ENCODE results near the gene CCK. TPM values are rescaled to one million over a fixed set of nuclear protein-coding genes. Genes with fewer than 3 reads are reported as not detected.
"Not testable (repeated sequence)": the region's sequence is repeated elsewhere in the genome, so short reads cannot be mapped to it uniquely, and the experiment has no call there.

The CCK gene, protein sequence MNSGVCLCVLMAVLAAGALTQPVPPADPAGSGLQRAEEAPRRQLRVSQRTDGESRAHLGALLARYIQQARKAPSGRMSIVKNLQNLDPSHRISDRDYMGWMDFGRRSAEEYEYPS
- not detected for total RNA-seq

DNA sequence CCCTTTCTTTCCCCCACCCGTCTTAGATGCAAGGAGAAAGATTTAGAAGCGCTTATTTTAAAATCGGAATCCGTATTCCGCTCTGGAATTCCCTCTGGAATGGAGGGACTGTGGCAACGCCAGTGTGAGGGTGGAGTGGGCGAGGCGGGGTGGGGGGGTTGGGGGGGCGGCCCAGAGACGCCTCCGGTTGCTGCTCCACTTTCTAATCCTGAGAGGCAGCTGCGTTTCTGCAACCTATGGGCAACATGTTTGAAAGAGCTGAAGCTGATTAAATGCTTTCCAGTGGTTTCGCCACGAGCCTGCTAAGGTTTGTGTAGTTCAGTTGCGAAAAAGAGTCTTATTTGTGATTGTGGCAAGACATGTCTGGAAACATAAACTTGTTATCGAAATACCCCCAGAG is at the start of gene CCK:
CCK (minus strand) TSS at position 101 of the 400 bp plus-strand sequence. CDS start 2,555 bp downstream, outside the sequence.
- no peaks in the 10 kb centered on the region for H3K9me3 Mint-ChIP-seq
- no peak for ATAC-seq
- DNase-seq (ENCODE audit: low spot score in 2 of 2) = no peak
- peaks cover 0 to 7% of the 10 kb centered on the region in 2 donors for H3K36me3 Mint-ChIP-seq
- H3K27ac Mint-ChIP-seq = no peak within 1 kb of the TSS

DNA sequence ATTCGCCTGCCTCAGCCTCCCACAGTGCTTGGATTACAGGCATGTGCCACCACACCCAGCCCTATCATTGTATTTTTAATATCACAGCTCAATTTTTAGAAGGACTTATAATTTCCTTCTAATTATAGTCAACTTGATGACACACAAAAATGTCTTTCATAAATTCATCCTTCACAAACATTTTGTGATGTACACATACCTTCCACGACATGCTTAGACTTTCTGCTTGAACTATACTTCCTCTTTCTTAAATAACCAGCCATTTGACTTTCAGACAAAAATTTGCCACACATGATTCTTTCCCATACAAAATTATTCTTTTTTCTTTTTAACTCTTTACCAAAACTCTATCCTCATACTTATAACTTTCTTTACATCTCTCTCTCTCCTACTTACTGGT is 48.4 kb upstream of the CCK start:
- DNase-seq (ENCODE audit: low spot score in 2 of 2) (no peak), ATAC-seq (no peak)
- Mint-ChIP-seq H3K9me3 (peaks cover 17 to 26% of the 10 kb centered on the region in 2 donors), H3K27ac (no peak overlapping the region), H3K36me3 (peaks cover 23 to 30% of the 10 kb centered on the region in 2 donors)

DNA sequence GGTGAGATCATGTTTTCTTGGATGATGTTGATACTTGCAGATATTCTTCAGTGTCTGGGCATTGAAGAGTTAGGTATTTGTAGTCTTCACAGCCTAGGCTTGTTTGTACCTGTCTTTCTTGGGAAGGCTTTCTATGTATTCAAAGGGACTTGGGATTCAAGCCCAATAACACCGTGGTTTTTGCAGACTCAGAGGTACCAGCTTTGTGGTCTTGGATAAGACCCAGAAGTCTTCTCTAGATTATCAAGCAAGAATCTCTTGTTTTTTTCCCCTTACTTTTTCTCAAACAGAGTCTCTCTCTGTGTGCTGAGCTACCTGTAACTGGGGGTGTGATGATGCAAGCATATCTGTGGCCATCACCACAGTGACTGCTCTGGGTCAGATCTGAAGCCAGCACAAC is 42.7 kb upstream of the CCK start:
- peaks cover 4 to 6% of the 10 kb centered on the region in 2 donors for H3K9me3 Mint-ChIP-seq
- peaks cover 6% of the 10 kb centered on the region in 2 donors for H3K36me3 Mint-ChIP-seq
- ATAC-seq (no peak), DNase-seq (ENCODE audit: low spot score in 2 of 2) (no peak)
- H3K27ac Mint-ChIP-seq = no peak overlapping the region

DNA sequence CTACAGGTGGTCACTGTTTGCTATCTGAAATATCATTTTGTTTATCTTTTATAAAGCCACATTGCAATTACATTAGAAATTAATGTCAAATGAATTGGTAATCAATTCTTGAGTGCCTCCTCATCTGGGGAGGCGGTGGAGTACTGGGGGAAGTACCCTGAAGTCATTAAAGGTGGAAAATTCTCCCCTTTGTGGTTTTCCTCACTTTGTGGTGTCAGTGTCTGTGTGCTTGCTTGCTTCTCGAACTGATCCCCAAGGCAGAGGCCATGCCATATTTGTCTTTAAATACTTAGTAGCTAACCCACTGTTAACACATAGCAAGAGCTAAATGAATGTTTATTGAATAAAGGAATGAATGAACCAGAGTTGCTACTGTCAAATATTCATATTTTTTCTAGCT is 40.5 kb upstream of the CCK start:
- Mint-ChIP-seq H3K9me3 (no peaks in the 10 kb centered on the region), H3K27ac (no peak overlapping the region), H3K36me3 (no peaks in the 10 kb centered on the region)
- DNase-seq (ENCODE audit: low spot score in 2 of 2) = no peak
- peak; percentile 78 to 81 for ATAC-seq

DNA sequence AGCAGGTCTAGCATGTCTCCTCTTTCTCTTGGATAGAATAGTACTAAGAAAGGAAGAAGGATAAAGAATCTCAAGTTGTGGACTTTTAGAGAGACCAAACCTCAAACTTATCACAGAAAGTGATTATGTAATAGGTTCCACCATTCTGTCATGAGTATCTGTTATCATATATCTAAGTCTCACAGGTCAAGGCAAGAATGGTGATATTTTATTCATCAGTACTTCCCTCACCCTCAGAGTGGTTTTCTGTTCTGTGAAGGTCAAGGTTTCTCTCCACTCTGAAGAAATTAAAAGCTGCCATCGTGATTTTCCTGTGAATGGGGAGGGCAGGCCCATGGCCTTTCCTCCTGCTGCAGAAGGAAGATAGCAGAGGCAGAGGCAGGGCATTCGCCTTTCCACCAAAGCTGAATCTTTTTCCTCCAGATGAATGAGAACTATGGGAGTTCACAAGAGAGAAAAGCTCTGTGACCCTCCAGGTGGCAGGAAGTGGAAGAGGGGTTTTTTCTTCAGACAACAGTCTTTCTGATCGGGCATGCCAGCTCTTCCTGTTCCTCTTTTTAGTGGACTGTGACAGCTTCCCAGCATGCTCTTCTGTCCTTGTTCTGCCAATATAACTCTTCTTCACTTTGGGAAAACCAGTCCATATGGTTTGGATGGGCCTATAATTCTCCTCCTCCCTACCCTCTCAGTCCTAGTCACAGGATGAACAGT is 37.1 kb upstream of the CCK start:
- ATAC-seq = no peak
- Mint-ChIP-seq H3K9me3 (peaks cover 0 to 5% of the 10 kb centered on the region in 2 donors), H3K36me3 (no peaks in the 10 kb centered on the region), H3K27ac (no peak overlapping the region)
- no peak for DNase-seq (ENCODE audit: low spot score in 2 of 2)

DNA sequence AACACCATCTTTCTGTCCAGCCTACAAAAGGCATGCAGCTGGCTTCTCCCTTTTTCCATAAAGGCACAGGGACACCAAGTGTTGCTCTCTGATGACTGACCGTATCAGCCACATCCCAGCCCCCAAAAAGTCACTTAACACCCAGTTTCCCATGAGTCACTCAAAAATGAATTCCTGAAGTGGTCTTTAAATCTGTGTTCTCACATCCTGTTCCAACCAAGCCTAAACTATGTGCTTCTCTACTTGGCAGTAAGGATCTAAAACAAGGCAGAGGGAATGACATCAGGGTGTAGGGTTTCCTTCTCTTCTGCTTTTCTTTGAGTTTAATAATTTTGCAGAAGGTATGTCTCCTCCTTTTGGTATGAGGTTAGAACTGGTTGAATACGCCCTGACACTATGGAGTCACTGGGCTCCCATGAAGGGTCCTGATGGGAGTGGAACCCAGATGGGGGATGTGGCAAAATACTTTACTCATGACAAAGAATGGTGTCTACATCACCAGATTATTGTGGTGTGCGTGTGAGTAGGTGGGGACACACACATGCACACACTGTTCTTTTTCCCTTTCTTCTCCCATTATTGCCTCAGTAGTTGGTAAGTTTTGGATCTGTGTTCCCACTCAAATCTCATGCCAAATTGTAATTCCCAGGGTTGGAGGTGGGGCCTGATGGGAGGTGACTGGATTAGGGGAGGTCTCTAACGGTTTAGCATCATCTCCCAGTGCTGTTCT is 35.6 kb upstream of the CCK start:
- Mint-ChIP-seq H3K9me3 (peaks cover 0 to 5% of the 10 kb centered on the region in 2 donors), H3K27ac (no peak overlapping the region), H3K36me3 (no peaks in the 10 kb centered on the region)
- ATAC-seq (no peak), DNase-seq (ENCODE audit: low spot score in 2 of 2) (no peak)

DNA sequence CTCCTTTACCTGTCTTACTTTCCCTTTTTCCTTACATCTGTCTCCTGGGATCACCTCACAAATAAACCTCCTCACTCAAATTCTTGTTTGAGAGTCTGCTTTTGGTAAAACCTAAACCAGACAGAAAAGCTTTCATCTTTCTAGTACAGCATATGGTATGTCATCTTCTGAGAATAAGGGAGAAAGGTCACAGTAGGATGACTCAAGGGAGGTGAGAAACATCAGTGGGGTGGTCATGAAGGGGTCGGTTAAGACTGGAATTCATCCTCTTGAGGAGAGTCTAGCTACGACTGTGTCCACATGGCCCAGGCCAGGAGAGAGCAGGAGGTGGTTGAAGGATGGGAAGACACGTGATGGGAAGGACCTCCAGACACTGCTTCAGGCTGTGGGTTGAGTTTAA is 34.8 kb upstream of the CCK start:
- ATAC-seq (peak in 1 of 2 donors; percentile 47), DNase-seq (ENCODE audit: low spot score in 2 of 2) (no peak)
- H3K27ac Mint-ChIP-seq = no peak overlapping the region
- H3K9me3 Mint-ChIP-seq = peaks cover 0 to 5% of the 10 kb centered on the region in 2 donors
- H3K36me3 Mint-ChIP-seq = no peaks in the 10 kb centered on the region

DNA sequence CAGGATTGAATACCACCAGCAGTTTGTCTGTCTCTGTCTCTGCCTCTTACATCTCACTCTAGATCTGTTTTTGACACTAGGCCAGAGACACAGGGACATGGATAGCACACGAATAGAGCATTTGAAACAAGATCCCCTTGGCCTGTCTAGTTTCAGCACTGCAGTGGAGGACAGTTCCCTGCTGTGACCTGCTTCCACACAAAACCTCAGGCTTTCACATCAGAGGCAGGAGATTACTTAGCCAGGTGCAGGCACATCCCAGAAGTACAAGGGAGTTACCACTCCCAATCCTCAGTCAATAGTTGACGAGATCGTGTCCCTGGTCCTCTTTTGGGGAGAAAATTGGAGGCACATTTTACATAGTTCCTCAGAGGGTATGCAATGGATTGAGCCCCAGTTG is 34.0 kb upstream of the CCK start:
- ATAC-seq = no peak
- no peak overlapping the region for H3K27ac Mint-ChIP-seq
- peaks cover 0 to 4% of the 10 kb centered on the region in 2 donors for H3K36me3 Mint-ChIP-seq
- peaks cover 4 to 9% of the 10 kb centered on the region in 2 donors for H3K9me3 Mint-ChIP-seq
- DNase-seq (ENCODE audit: low spot score in 2 of 2) = peak in 1 of 2 donors; percentile 28

DNA sequence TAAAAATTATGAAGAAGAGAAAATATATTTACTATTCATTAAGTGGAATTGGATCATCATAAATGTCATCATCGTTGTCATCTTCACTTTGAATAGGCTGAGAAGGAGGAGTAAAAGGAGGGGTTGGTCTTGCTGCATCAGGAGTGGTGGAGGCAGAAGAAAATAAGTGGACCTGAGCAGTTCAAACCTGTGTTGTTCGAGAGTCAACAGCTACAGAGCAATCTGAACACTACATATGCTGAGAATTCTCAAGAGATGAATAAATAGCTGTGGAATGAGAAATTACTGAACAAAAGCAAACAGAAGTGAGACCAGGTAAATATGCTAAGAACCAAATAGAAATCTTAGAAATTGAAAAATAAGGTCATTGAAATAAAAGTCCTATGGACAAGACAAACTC is 32.3 kb upstream of the CCK start:
- no peak overlapping the region for H3K27ac Mint-ChIP-seq
- peaks cover 0 to 8% of the 10 kb centered on the region in 2 donors for H3K36me3 Mint-ChIP-seq
- H3K9me3 Mint-ChIP-seq = peaks cover 7 to 13% of the 10 kb centered on the region in 2 donors
- DNase-seq (ENCODE audit: low spot score in 2 of 2) (no peak), ATAC-seq (no peak)

DNA sequence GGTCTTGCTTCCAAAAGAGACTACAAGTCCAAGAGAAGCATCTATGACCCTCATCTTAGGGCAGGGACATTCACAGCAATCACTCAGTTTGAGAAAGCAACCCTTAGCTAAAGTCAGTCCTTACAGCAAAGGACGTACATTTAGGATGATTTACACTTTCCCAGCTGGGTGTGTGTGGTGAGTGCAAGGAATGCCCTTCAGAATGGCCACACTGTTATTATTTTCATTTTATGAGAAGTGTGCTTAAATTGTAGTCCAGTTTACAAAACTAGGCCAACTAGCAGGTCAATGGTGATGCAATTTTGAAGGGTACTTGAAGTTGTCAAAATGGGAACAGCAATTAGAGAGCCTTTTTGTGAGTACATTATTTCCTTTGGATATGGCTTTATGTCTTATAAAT is 26.0 kb upstream of the CCK start:
- Mint-ChIP-seq H3K9me3 (peaks cover 7 to 13% of the 10 kb centered on the region in 2 donors), H3K27ac (no peak overlapping the region), H3K36me3 (peaks cover 7 to 8% of the 10 kb centered on the region in 2 donors)
- DNase-seq (ENCODE audit: low spot score in 2 of 2) = no peak
- ATAC-seq = no peak

DNA sequence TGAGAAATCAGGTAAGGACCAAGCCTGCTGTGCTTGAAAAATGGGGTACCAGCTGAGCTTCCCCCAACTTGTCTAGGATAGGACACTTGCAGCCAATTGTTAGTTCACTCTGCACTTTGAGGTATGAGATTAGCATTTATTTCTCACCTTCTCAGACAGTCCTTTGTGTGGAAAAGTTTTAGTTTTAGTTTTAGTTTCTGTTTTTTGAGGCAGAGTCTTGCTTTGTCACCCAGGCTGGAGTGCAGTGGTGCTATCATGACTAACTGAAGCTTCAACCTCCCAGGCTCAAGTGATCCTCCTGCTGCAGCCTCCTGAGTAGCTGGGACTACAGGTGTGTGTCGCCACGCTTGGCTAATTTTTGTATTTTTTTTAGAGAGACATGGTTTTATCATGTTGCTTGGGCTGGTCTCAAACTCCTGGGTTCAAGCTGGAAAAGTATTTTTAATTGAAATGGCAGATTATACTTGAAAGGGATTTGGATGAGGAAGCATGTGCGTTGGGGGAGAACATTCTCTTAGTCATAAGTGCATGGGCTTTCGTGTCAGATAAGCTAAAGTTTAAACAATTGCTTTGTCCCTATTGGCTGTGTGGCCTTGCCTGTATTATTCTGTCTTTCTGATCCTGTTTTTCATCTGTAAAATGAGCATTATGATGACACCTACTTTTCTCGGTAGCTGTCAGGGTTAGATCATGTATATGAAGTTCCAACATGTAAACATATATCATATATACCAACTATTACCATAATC is 25.2 kb upstream of the CCK start:
- Mint-ChIP-seq H3K36me3 (peaks cover 7 to 8% of the 10 kb centered on the region in 2 donors), H3K27ac (no peak overlapping the region), H3K9me3 (peaks cover 7 to 13% of the 10 kb centered on the region in 2 donors)
- DNase-seq (ENCODE audit: low spot score in 2 of 2) (no peak), ATAC-seq (peak in 1 of 2 donors; percentile 51)

DNA sequence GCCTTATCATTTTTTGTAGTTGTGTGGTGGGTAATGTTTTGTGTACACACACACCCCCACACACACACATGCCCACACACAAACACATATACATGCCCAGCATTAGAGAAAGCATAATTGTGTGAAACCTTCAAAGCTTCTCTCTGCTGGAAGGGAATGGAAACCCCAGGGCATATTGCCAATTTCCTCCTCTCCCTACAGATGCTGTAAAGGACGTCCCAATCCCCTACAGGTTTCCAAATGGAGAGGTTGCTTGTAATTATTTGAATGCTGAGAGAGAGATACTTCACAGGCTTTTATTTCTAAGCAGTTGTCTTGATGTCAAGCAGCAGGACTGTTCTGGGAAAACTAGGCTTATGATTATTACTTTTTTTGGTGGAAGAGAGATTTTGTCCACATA is 23.0 kb upstream of the CCK start:
- no peak for DNase-seq (ENCODE audit: low spot score in 2 of 2)
- H3K9me3 Mint-ChIP-seq = peaks cover 0 to 8% of the 10 kb centered on the region in 2 donors
- H3K36me3 Mint-ChIP-seq = peaks cover 5 to 7% of the 10 kb centered on the region in 2 donors
- no peak for ATAC-seq
- no peak overlapping the region for H3K27ac Mint-ChIP-seq

DNA sequence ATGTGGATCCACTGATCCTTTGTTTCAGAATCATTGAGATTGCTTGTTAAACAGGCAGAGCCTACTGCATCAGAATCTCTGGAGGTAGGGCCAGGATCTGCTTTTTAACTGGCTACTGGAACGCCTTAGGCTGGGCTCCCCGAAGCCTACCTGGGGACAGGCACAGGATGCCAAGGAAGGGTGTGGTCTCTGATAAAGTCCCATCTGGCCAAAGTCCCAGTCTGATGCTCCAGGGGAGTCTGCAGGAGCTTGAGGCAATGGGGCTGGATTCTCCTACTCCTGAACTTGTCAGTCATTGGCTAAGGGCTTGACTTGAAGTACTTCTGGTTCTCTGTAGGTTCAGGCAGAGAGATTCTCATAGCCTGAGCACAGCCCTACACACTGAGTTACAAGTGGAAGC is 22.4 kb upstream of the CCK start:
- no peak overlapping the region for H3K27ac Mint-ChIP-seq
- H3K36me3 Mint-ChIP-seq = peaks cover 5 to 7% of the 10 kb centered on the region in 2 donors
- H3K9me3 Mint-ChIP-seq = peaks cover 0 to 8% of the 10 kb centered on the region in 2 donors
- ATAC-seq = no peak
- DNase-seq (ENCODE audit: low spot score in 2 of 2) = no peak

DNA sequence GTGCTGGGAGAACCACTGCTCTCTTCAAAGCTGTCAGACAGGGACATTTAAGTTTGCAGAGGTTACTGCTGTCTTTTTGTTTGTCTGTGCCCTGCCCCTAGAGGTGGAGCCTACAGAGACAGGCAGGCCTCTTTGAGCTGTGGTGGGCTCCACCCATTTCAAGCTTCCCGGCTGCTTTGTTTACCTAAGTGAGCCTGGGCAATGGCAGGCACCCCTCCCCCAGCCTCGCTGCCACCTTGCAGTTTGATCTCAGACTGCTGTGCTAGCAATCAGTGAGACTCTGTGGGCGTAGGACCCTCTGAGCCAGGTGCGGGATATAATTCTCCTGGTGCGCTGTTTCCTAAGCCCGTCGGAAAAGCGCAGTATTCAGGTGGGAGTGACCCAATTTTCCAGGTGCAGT is 21.4 kb upstream of the CCK start:
- not testable (repeated sequence) for H3K9me3 Mint-ChIP-seq; H3K27ac Mint-ChIP-seq; DNase-seq (ENCODE audit: low spot score in 2 of 2); H3K36me3 Mint-ChIP-seq; ATAC-seq

DNA sequence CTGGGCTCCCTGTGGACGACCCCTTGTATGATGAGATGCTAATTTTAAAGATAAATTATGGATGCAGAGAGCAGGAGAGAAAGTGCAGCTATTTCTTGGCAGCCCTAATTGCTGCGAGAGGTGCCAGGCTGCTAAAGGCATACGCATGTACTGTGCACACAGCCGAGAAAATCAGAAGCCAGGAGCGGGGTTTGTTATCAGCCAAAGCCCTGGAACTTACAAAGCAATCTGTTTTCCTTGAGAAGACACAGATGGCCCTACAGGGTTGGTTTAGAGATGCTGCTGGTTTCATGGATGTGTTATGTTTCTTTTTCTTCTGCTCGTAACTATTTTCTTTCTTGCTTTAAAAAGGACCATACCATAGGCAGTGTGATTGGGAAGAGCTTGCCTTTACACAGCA is 11.7 kb upstream of the CCK start:
- peaks cover 16 to 26% of the 10 kb centered on the region in 2 donors for H3K36me3 Mint-ChIP-seq
- no peak for ATAC-seq

DNA sequence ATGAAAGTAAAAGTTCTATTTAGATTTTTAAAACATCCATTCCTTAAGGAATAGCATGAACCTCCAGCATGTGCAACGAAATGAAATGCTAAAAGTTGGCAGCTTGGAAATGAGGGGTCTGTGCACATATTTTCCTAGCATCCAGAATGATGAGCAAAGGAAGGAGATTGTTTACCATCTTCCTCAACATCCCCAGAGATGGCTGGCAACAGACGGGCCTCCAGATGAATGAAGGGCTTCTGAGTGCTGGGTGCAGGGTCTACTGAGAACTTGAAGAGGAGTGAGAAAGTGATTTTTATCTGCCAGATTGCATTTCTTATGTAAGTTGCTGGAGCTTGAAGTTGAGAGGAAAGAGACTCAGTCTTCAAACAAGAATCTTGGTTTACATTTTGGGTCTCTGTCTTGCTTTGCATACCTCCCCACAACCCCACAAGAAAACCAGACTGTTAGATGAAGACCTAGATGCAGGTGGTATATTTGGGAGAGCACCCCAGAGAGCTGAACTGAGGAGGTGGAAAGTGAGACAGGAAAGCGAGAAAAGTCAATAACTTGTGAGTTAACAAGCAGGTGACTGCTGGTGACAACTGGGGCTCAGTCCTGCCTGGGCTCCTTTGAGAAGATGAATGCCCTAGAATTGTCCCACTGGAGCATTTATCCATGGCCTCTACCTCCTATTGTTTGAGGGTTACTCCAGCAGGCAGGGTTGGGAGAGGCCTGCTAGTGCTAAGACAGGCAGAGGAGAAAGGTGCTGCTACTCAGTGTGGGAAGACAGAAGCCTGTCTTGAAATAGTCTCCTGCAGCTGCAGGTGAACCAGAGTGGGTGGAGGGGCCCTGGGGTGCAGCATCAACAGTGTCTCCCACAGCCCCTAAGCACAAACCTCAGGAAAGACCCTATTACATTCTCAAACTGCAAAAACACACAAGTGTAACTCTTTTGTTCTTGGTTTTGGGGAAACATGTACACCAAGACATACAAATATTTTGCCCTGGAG is 10.5 kb upstream of the CCK start:
- Mint-ChIP-seq H3K9me3 (peaks cover 24 to 34% of the 10 kb centered on the region in 2 donors), H3K27ac (no peak overlapping the region), H3K36me3 (peaks cover 21 to 34% of the 10 kb centered on the region in 2 donors)
- ATAC-seq (no peak), DNase-seq (ENCODE audit: low spot score in 2 of 2) (no peak)

More for the DNA sequence above, 11.7 kb upstream of the CCK start:
- Mint-ChIP-seq H3K27ac (no peak overlapping the region), H3K9me3 (peaks cover 19 to 30% of the 10 kb centered on the region in 2 donors)
- DNase-seq (ENCODE audit: low spot score in 2 of 2) = no peak
